Heart right ventricle (tissue), 16 donors: Measurements from ENCODE around the gene PTPRD. TPM values are rescaled to one million over a fixed set of nuclear protein-coding genes. Genes with fewer than 3 reads are reported as not detected.

ENCODE experiments used
- ATAC-seq, 8 donors: fragments of 200-7000 bp; cut with Tn5 transposase; one replicate each; pipeline ENCODE4 v1.9.1; 2020; ENCODE audit warnings: mild to moderate bottlenecking in 8 of 8, moderate library complexity in 8 of 8, moderate number of reproducible peaks in 1 of 8
- DNase-seq, 2 donors: peaks; one replicate each; pipeline ENCODE4 v3.0.0-alpha.2; 2020
- H3K27ac ChIP-seq, 10 donors: fragments of 200-600 bp; sonication (generic) in 2 of 10; one replicate each; pipeline versions ENCODE4 v1.5.0 to v1.8.0; 2020 to 2022; ENCODE audit warnings: mild to moderate bottlenecking in 3 of 10
- H3K27me3 ChIP-seq, 7 donors: fragments of 200-600 bp; one replicate each; pipeline ENCODE4 v1.8.0; 2021 to 2022; ENCODE audit warnings: mild to moderate bottlenecking in 2 of 7
- H3K36me3 ChIP-seq, 9 donors: fragments of 200-600 bp; sonication (generic) in 1 of 9; one replicate each; pipeline versions ENCODE4 v1.5.0 to v1.8.0; 2020 to 2022; ENCODE audit warnings: mild to moderate bottlenecking in 2 of 9
- H3K4me1 ChIP-seq, 9 donors: fragments of 200-600 bp; sonication (generic) in 1 of 9; one replicate each; pipeline versions ENCODE4 v1.5.0 to v1.8.0; 2020 to 2022; ENCODE audit warnings: mild to moderate bottlenecking in 4 of 9
- H3K4me3 ChIP-seq, 10 donors: fragments of 200-600 bp; sonication (generic) in 2 of 10; one replicate each; pipeline versions ENCODE4 v1.5.0 to v1.8.0; 2020 to 2022; ENCODE audit warnings: mild to moderate bottlenecking in 7 of 10, moderate library complexity in 2 of 10
- H3K9me3 ChIP-seq, 11 donors: fragments of 200-600 bp in 10 of 11; sonication (generic) in 2 of 11; one replicate each; pipeline versions ENCODE4 v1.5.0 to v1.8.0; 2013 to 2022; ENCODE audit warnings: mild to moderate bottlenecking in 2 of 11, control low read depth in 1 of 11, moderate library complexity in 1 of 11
- CTCF ChIP-seq, 9 donors: fragments of 200-600 bp; sonication (generic) in 2 of 9; IDR thresholded peaks; one replicate each; pipeline versions ENCODE4 v1.5.0 to v1.8.0; 2021 to 2022; ENCODE audit warnings: antibody characterized with exemption in 9 of 9, mild to moderate bottlenecking in 5 of 9, moderate library complexity in 1 of 9
- WGBS, 2 donors: extraction: QIAGEN DNeasy Blood & Tissue Kit; methylation state at CpG; one replicate each; pipeline ENCODE4 v1.1.7; 2013; ENCODE audit warnings: inconsistent platforms in 1 of 2; 5-methylcytosine and 5-hydroxymethylcytosine counted together
- intact Hi-C, 10 donors: fragments of 100-400 bp; cut with DNase I; formaldehyde crosslinking; loops; one replicate each; pipeline versions ENCODE4 v1.11.1 to v1.14.2; 2022
- polyA plus RNA-seq, 2 donors: library from polyadenylated mRNA; stranded (reverse); fragments of 200-250 nt; gene quantifications; one replicate each; pipeline ENCODE4 v1.2.3, GENCODE V29; 2013
- total RNA-seq, 10 donors: library from RNA; stranded (reverse); fragmentation: NEBNext Ultra II Directional in 3 of 10; extraction: Animal tissue kit (Norgen Biotek cat#: 25700) in 3 of 10; gene quantifications; one replicate each; pipeline versions ENCODE4 v1.2.1 to v1.2.4, GENCODE V29; 2021 to 2023
- donor health status: Arrhythmogenic right ventricular cardiomyopathy.
- donor health status: ischemic (EF 13 %, LVEDD 7.1; RV severe dilation, severe dysfunction).
- donor health status: healthy with polysubstance abuse.
- donor health status: DM: no; HTN: yes; CAD: no.
- donor health status: DM: no; HTN: no; CAD: no.
- donor health status: ischemic (EF 25% LVEDD 6.9; RV normal size, moderate dysfunction).
- donor health status: ischemic (EF 25% LVEDD 5.7; RV mildly dilated, moderate dysfunction).
- donor health status: healthy.
- donor health status: DM: yes; HTN: yes; CAD: no.
- donor health status: Ischemic cardiomyopathy.
- donor health status: ischemic (EF 35%, LVEDD 5.7; RV mildly dilated, moderate dysfunction).
- donor health status: nonischemic (EF 11% LVEDD 7.7; RV severe dilation, severe dysfunction).
- donor health status: DM: yes; HTN: yes; CAD: no.
- donor health status: PGD.
- donor health status: ischemic (EF 29% LVEDD 5.4; RV normal size, mild dysfunction).
- donor health status: nonischemic (EF 23%, LVEDD 6.1; RV moderate dilation, normal function).

PTPRD gene
- total and polyA plus RNA-seq, 12 donors = 1.4 to 25.2 (median 13.0) TPM

GRCh38 chr9:8400378-8400777 lies 2212.4 kb downstream of the PTPRD start:
- no peak overlapping the region for H3K27ac ChIP-seq
- no peak for DNase-seq
- H3K4me1 ChIP-seq = no peaks in the 10 kb centered on the region
- no peak overlapping the region for H3K4me3 ChIP-seq
- H3K9me3 ChIP-seq = no peaks in the 10 kb centered on the region
- 69 to 76% methylated on average over 1 of the region's 1 CpG for WGBS, 2 donors
- no peak for TF ChIP-seq CTCF (IDR thresholded peaks at IDR 0.05)
- intact Hi-C loops = no loop called here
- no peak for ATAC-seq
- H3K36me3 ChIP-seq = no peaks in the 10 kb centered on the region
- no peaks in the 10 kb centered on the region for H3K27me3 ChIP-seq

GRCh38 chr9:8395022-8395421 lies 2217.8 kb downstream of the PTPRD start:
- no peaks in the 10 kb centered on the region for H3K27me3 ChIP-seq
- H3K27ac ChIP-seq = no peak overlapping the region
- H3K36me3 ChIP-seq = no peaks in the 10 kb centered on the region
- no peak for DNase-seq
- no peaks in the 10 kb centered on the region for H3K4me1 ChIP-seq
- no peak for ATAC-seq
- H3K9me3 ChIP-seq = no peaks in the 10 kb centered on the region
- intact Hi-C loops = no loop called here
- H3K4me3 ChIP-seq = no peak overlapping the region
- 85 to 86% methylated on average over 4 of the region's 4 CpGs for WGBS, 2 donors
- TF ChIP-seq CTCF (IDR thresholded peaks at IDR 0.05) = no peak

- no peak for TF ChIP-seq CTCF (IDR thresholded peaks at IDR 0.05)
- Histone ChIP-seq H3K36me3 (no peaks in the 10 kb centered on the region), H3K4me1 (no peaks in the 10 kb centered on the region), H3K4me3 (no peak overlapping the region), H3K9me3 (no peaks in the 10 kb centered on the region), H3K27ac (no peak overlapping the region), H3K27me3 (no peaks in the 10 kb centered on the region)
- 83 to 98% methylated on average over 1 of the region's 1 CpG for WGBS, 2 donors
- intact Hi-C loops = no loop called here
- DNase-seq = no peak
- ATAC-seq = no peak
Observed at GRCh38 chr9:8394341-8394740, 2218.5 kb downstream of the PTPRD start.

- DNase-seq (no peak), ATAC-seq (no peak)
- no peak overlapping the region for H3K27ac ChIP-seq
- no peak for TF ChIP-seq CTCF (IDR thresholded peaks at IDR 0.05)
- no peaks in the 10 kb centered on the region for H3K9me3 ChIP-seq
- H3K36me3 ChIP-seq = no peaks in the 10 kb centered on the region
- H3K4me3 ChIP-seq = no peak overlapping the region
- no peaks in the 10 kb centered on the region for H3K4me1 ChIP-seq
- no peaks in the 10 kb centered on the region for H3K27me3 ChIP-seq
- intact Hi-C loops = no loop called here
Observed at GRCh38 chr9:8392866-8393265, 2219.9 kb downstream of the PTPRD start.

GRCh38 chr9:8391566-8391965 lies 2221.2 kb downstream of the PTPRD start:
- ATAC-seq (no peak), DNase-seq (no peak)
- Histone ChIP-seq H3K36me3 (no peaks in the 10 kb centered on the region), H3K27ac (no peak overlapping the region), H3K9me3 (no peaks in the 10 kb centered on the region), H3K4me1 (no peaks in the 10 kb centered on the region), H3K27me3 (no peaks in the 10 kb centered on the region), H3K4me3 (no peak overlapping the region)
- intact Hi-C loops = no loop called here
- no peak for TF ChIP-seq CTCF (IDR thresholded peaks at IDR 0.05)
